Stimulated activated CD8-positive, alpha-beta memory T cell treated with anti-CD3 and anti-CD28 coated beads, Interleukin-12 subunit alpha, Interleukin-12 subunit beta, amount 100 ng/mL, for 4 hours (primary cell): Measurements from ENCODE around the gene DGCR6L.
A peak's percentile ranks its signal among the peaks of the same experiment; 100 is the strongest.
"Not testable (repeated sequence)": the region's sequence is repeated elsewhere in the genome, so short reads cannot be mapped to it uniquely, and the experiment has no call there.

ENCODE experiments used
- DNase-seq: peaks from one replicate; pipeline ENCODE4 v3.0.0-alpha.2; 2020; ENCODE audit warnings: low read depth

The DGCR6L gene

DNA sequence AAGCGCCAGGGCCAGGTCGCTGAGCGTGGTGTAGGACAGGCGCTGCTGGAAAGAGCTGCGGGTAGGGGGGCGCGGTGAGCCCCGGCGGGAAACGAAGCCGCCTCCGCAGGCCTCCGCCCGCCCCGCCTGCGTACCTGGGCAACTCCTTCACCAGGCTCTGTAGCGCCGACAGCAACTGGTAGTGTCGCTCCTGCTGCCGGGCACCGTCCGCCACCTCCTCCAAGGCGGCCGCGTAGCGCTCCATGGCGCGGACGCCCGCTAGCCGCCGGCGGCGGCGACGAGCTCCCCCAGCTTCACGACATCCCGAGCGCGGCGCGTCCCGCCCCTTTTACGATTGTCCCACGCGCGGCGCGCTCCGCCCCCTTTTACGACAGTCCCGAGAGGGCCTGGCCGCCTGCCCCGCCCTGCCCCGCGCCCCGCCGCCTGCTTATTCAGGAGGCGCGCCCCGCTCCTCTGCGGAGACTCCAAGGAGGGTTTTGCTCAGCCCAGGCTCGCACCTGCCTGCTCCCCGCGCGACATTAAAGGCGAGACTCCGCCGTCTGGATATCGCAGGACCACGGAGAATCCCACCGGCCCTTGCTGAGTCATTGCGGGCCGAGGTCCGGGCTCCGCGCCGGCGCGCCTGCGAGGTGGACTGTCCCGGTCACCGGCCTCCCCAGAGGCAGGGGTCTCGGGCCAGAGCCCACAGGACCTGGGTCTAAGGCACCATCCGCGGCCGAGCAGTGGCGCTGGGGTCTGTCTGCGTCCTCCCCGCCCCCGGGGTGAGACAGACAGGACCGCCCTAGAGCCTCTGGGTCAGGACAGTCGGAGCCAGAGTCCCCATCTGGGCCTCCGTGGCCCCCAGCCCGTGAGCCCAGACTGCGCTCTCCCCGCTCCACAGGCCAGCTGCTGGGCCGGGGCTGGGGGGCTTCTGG lies at the start of gene DGCR6L:
DGCR6L (minus strand) TSS at position 316 of the 914 bp plus-strand sequence; CDS start at position 244, 72 bp downstream.
- peak; percentile 94 for DNase-seq

- not testable (repeated sequence) for DNase-seq
Observed at GRCh38 chr22:20368875-20369274, 49.0 kb upstream of the DGCR6L start.

- not testable (repeated sequence) for DNase-seq
Observed at GRCh38 chr22:20366841-20367240, 47.0 kb upstream of the DGCR6L start.

DNA sequence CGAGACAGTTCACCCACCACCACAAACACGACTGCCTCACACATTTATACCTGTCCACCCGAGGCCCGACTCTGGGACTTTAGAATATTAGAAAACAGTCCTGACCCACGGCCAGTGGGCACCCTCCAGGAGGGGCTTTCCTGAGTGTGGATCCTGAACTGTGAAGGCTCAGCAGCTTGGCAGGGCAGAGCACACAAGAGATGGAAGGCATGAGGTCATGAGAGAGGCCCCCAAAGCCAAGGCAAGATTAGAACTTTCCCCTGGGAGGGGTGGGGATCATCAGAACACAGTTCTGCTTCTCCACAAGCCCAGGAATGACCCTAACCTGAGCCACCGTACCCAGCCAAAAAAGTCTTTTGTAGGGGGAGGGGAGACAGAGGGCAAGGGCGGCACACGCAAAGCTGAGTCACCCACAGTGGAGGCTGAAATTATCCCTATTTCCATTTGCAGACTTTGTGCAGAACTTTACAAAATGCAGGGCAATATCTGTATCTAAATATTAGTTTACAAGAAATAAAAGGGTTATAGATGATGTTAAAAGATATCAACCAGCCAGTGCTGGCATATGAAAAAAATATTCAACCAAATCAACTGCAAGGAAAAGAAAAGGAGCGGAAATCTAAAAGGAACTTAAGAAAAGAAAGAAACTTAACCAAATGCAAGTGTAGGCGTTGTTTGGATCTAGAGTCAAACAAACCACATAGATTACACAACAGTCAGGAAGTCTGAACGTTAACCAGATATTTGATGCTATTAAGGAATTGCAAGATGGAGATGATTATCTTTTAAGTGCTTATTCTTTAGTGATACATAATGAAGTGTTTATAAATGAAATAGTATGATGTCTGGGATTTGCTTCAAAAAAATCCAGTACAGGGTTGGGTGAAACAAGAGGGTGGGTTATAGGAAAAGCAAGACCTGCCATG lies 44.7 kb upstream of the DGCR6L start:
- not testable (repeated sequence) for DNase-seq

DNA sequence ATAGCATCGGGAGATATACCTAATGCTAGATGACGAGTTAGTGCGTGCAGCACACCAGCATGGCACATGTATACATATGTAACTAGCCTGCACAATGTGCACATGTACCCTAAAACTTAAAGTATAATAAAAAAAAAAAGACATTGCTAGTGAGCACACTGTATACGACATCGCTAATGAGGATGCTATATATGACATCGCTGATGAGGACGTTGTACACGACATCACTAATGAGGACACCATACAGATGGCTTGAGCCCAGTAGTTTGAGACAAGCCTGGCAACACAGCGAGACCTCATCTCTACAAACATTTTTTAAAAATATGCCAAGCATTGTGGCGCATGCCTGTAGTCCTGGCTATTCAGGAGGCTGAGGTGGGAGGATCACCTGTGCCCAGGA lies 42.5 kb upstream of the DGCR6L start:
- DNase-seq, result not testable (repeated sequence)

GRCh38 chr22:20361752-20362229 lies 41.9 kb upstream of the DGCR6L start:
- DNase-seq, result not testable (repeated sequence)

- not testable (repeated sequence) for DNase-seq
Observed at GRCh38 chr22:20360866-20361751, 41.2 kb upstream of the DGCR6L start.

GRCh38 chr22:20360261-20360660 lies 40.4 kb upstream of the DGCR6L start:
- DNase-seq, result not testable (repeated sequence)

DNA sequence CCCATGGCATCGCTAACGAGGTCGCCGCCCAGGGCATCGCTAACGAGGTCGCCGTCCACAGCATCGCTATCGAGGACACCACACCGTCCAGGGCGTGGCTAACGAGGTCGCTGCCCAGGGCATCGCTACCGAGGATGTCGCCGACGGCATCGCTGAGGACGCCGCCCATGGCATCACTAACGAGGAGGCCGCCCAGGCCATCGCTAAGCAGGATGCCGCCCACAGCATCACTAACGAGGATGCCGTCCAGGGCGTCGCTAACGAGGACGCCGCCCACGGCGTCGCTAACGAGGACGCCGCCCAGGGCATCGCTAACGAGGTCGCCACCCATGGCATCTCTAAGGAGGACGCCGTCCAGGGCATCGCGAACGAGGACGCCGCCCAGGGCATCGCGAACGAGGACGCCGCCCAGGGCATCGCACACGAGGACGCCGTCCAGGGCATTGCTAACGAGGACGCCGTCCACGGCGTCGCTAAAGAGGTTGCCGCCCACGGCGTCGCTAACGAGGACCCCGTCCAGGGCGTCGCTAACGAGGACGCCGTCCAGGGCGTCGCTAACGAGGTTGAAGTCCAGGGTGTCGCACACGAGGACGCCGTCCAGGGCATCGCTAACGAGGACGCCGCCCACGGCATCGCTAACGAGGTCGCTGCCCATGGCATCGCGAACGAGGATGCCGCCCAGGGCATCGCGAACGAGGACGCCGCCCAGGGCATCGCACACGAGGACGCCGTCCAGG lies 38.8 kb upstream of the DGCR6L start:
- not testable (repeated sequence) for DNase-seq

DNA sequence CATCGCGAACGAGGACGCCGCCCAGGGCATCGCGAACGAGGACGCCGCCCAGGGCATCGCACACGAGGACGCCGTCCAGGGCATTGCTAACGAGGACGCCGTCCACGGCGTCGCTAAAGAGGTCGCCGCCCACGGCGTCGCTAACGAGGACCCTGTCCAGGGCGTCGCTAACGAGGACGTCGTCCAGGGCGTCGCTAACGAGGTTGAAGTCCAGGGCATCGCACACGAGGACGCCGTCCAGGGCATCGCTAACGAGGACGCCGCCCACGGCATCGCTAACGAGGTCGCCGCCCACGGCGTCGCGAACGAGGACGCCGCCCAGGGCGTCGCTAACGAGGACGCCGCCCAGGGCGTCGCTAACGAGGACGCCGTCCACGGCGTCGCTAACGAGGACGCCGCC lies 38.1 kb upstream of the DGCR6L start:
- DNase-seq, result not testable (repeated sequence)

- DNase-seq, result not testable (repeated sequence)
Observed at GRCh38 chr22:20356906-20357305, 37.0 kb upstream of the DGCR6L start.

GRCh38 chr22:20355939-20356636 lies 36.2 kb upstream of the DGCR6L start:
- DNase-seq, result not testable (repeated sequence)

DNA sequence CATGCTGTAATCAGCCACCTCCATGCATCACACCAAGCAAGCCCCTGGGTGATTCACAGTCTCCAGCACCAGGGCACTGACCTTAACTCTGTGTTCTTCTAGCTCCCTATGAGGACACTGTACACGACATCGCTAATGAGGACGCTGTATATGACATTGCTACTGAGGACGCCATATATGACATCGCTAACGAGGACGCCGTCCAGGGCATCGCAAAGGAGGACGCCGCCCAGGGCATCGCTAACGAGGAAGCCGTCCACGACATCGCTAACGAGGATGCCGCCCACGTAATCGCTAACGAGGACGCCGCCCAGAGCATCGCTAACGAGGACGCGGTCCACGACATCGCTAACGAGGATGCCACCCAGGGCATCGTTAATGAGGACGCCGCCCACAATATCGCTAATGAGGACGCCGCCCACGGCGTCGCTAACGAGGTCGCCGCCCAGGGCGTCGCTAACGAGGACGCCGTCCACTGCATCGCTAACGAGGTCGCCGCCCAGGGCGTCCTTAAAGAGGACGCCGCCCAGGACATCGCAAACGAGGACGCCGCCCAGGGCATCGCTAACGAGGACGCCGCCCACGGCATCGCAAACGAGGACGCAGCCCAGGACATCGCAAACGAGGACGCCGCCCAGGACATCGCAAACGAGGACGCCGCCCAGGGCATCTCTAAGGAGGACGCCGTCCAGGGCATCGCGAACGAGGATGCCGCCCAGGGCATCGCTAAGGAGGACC lies 34.5 kb upstream of the DGCR6L start:
- DNase-seq, result no peak

GRCh38 chr22:20352536-20352935 lies 32.7 kb upstream of the DGCR6L start:
- not testable (repeated sequence) for DNase-seq

DNA sequence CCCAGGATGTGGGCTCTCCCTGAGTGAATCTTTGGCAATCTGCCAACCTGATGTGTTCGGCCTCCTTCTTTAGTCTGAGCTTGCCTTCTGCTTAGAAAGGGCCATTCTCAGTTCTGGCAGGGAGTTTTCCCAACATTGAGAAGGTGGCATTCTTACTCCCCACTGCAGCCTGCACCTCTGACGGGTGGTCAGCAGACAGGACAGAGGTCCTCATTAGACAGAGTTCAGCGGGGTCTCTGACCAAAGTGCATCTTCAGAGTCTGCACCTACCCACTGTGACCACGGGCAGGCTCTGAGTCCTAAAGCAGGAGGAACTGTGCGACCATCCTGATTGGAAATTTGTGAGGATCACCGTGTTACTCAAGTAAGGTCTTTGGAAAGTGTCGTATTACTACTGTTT lies 26.7 kb upstream of the DGCR6L start:
- DNase-seq, result not testable (repeated sequence)

- DNase-seq, result not testable (repeated sequence)
Observed at GRCh38 chr22:20338291-20338690, 18.4 kb upstream of the DGCR6L start.

GRCh38 chr22:20337807-20338206 lies 17.9 kb upstream of the DGCR6L start:
- DNase-seq, result not testable (repeated sequence)

DNA sequence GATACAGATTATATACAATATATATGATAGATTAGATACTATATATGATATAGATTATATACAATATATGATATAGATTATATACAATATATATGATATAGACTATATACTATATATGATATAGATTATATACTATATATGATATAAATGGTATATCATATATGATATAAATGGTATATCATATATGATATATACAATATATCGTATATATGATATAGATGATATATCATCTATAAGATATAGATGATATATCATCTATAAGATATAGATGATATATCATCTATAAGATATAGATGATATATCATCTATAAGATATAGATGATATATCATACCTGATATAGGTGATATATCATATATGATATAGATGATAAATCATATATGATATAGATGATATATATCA lies 16.7 kb upstream of the DGCR6L start:
- not testable (repeated sequence) for DNase-seq

- DNase-seq, result not testable (repeated sequence)
Observed at GRCh38 chr22:20328569-20328930, 8.7 kb upstream of the DGCR6L start.
